HG03045 (cell line): Measurements from ENCODE around the gene DUSP22.
A peak's percentile ranks its signal among the peaks of the same experiment; 100 is the strongest.

Source experiments
- ATAC-seq: cut with Tn5 transposase; IDR thresholded peaks from one replicate; pipeline ENCODE4 v1.9.1; 2021; ENCODE audit warnings: mild to moderate bottlenecking, moderate library complexity; ENCODE audit not compliant: unreplicated experiment

Gene DUSP22

DNA sequence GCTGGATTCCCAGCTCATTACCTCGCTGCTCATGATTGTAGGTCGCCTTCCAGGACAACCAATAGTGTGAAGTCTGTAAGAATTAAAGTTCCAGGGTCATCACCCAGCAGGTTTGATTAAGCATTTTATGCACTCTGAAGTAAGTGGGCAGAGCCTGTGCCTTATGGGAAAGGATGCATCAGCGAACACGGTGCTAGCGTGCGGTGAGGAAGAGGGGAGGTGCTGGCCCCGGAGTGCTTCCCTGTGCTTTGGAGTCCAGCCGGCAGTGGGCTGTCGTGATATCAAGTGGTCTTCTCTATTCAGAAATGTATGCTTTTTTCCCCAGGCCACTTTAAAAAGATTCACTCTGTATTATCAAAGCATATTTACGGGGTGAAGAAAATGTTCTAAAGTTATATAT, 16.0 kb downstream of the DUSP22 start:
- ATAC-seq: no peak

DNA sequence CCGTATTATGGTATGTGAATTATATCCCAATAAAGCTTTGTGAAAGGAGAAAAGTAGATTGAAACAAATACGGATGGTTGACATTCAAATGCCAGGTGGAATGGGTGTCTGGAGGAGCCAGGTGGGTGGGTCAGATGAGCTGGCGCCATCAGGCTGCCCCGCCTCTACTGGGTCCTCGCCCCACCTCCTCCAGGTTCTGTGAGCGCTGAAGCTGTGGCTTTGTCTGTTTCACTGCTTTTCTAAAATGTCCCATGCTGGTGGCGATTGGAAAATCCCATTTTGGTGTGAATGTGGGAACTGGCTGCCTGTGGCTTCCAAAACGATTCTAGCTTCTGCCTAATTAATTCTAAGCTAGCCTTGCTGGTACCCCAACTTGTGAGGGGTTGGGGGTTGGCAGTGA, 16.5 kb downstream of the DUSP22 start:
- no peak for ATAC-seq

DNA sequence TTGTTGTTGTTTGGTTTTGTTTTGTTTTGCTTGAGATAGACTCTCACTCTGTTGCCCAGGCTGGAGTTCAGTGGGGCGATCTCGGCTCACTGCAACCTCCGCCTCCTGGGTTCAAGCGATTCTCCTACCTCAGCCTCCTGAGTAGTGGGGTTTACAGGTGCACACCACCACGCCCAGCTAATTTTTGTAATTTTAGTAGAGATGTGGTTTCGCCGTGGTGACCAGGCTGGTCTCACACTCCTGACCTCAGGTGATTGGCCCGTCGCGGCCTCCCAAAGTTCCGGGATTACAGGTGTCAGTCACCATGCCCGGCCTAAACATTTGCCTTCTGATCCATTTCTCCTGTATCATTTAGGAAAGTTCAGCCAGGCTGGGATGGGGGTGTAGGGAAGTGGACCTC, 17.7 kb downstream of the DUSP22 start:
- no peak for ATAC-seq

DNA sequence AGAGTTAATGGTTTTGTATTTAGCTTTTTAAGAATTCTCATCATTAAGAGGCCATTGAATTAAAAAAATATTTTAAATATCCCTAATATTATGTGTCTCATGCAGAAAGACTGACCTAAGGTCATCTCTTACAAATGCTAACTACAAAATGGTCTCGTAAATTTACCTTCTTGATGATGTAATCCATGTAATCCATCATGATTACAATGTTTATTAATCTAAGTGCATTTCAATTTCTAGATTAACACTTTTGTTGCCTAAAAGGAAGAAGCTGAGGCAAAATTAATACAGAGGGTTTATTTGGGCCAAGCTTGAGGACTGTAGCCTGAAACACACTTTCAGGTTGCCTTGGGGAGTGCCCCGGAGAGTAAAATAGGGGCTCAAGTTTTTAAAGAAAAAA, 18.4 kb downstream of the DUSP22 start:
- no peak for ATAC-seq

DNA sequence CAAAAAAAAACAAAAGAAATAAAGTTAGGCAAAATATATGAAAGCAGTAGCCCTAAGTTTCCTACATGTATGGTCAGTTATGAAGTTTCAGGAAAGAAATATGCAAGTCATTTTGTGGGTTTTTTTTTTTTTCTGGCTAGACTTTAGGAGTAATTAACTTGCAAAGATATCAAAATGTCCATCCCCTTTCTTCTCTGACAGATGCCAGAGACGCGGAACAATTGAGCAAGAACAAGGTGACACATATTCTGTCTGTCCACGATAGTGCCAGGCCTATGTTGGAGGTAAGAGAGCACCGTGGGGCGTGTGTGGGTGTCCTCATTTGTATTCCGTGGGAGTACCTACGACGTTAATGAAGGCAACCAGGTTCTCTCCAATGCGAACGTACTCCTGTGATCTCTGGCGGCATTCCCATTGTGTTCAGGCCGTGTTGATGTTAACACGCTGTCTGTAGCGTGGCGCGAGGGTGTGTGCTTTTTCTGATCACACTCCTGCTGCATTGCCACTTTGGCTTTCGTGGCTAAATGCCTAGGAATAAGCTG, 19.5 kb downstream of the DUSP22 start:
- no peak for ATAC-seq

DNA sequence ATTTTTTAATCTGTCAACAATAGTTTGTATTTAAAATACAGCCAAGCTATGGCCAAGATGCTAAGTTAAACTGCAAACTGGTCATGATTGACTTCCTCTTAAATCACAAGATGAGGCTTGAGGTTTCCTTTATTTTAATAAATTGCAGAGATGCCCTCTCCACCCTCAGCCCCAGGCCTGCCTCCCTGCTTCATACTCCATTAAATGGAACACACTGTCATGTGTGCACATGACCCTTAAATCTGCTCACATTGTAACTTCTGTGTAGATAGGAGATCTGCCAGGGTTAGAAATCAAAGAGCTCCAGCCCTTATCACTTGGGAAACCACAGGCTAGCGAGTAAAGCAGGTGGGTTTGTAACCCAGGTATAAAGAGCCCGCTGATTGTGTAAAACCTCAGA, 20.8 kb downstream of the DUSP22 start:
- ATAC-seq: no peak

DNA sequence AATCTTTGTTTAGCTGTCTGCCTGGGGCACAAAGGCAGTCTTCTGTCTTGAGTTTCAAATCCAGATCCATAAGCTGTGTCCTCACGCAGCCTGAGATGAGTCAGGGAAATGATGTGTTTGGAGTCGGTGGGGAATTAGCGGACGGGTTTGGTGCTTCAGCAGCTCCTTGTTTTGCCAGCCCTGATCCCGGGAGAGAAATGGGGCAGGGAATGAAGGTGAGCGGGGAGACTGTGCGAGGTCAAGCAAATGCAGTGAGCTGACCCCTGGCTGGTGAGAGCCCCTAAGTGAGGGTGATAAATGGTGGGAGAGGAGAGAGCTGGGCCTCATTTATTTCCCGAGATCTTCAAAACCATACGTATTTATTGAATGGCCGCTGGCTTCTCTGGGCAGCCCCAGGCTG, 21.6 kb downstream of the DUSP22 start:
- no peak for ATAC-seq

DNA sequence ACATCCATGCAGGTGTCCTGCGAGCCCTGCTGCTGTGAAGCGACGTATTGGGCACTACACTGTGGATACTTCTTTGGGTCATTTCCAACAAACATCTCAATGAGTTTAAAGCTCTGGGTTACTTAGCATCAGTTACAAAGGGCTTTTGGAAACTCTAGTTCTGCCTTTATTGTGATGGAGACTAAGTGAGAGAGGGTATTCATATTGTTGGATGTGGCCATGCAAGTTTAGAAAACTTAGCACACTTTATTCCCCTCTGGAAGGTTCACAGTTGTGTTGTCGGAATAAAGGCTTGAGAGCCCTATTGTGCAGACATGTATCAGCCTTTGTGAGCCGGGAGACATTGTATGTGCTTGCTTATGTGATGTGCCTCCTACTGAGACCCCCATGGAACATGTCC, 22.1 kb downstream of the DUSP22 start:
- no peak for ATAC-seq

DNA sequence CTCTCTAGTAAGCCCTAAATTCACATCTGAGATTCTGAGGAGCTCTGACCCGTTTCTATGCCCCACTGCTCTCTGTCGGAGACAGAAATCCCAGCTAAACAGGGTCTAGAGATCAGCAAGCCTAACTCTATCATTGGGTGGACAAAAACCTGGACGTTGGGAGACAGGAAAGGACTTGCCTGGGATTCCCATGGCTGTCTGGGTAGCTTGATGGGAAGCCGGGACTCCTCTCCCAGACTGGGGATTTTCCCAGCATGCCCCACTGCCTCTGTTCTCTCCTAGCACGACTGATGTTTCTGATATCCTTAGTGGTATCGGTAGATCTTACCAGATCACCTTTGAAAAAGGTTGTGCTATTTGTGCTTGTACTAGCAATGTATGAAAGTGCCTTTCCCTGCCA, 22.9 kb downstream of the DUSP22 start:
- no peak for ATAC-seq

DNA sequence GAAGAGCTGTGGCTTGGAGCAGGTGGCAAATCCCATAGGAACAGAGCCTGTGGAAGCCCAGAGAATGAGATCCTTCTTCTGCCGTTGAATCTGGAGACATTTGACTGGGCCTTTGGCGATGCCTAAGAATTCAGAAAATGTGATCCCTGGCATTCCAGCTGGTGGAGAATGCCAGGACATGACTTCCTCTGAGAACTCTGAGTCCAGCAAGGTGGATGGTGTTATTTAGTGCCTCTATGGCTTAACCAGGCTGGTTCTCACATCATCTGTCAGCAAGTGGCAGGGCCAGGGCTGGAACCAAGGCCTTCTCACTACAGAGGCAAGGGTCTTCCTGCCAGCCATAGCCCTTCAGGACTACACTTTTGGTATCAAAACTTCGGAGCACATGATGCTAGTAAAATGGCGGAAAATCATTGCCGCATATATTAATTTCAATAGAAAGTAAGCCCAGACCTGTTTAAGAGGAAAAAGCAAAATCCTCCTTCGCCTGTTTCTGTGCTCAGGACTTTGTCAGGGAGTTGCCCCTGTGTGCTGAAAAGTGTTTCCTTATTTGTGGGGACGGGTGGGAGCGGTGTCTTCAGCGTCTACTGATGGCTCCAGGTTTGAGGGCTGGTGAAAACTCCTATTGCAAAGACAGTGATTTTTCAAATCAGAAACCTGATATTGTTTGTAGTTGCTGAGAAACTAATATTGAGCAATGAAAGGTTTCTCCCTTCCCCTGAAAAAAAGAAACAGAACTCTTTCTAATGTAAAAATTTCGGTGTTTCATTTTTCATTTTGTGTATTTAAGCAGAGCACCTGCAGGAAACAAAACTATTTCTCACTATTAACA, 23.9 kb downstream of the DUSP22 start:
- no peak for ATAC-seq

DNA sequence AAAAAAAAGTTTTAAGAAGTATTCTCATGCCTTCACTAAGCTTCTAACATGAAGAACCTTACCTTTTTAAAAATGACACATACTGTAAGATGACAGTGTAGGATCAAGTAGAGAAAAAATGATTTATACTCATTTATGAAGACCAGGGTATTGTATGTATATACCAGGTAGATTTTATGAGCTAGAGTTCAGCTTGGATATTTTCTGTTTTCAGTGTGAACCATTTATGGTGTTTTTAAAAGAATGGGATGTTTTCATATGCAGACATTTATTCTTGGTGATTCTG, 24.4 kb downstream of the DUSP22 start:
- ATAC-seq: no peak

DNA sequence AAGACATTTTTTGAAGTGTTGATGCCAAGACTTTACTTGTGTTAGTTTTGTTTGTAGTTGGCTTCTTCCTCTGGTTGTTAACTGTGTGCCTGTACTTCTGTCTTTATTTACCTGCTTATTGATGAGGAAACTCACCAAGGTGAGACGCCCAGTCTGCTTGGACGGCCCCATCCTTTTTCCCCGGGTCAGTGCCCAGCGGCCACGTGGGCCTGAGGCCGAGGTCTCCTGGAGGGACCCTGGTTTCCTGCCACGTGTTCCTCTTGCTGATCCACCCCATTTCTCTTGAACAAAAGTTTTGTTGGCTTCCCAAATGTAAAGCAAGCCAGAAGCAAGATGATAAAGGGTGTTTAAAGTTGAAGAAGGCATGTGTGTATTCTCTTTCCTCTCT, 24.8 kb downstream of the DUSP22 start:
- no peak for ATAC-seq

DNA sequence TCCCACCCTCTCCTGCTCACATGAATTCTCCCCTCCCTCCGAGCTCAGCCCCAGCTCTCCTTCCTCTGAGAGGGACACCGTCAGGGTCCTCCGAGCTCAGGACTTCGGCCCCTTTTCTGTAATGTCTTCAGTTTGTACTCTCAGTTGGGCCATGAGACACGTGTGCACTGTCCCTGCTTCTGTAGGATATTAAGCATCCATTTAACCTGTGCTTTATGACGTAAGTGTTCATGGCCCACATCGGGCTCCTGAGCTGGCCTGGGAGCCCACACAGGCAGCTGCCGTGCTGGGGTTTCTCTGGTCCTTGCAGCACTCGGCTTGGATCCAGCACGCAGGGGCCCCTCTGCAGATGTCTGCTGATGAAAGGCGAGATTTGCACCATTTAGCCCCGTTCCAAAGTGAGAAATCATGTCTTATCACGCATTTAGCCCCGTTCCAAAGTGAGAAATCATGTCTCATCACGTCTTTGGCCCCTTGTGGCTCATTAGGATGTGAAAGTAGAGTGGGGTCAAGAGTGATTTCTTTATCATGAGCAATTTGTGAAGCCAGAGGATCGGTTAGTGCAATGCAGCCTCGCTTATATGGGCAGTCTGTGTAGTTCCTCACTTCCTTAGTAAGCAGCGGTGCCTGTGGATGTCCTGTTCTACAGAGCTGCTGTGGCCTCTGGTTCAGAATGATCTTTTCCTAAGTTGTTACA, 25.3 kb downstream of the DUSP22 start:
- peak; percentile 21 for ATAC-seq

DNA sequence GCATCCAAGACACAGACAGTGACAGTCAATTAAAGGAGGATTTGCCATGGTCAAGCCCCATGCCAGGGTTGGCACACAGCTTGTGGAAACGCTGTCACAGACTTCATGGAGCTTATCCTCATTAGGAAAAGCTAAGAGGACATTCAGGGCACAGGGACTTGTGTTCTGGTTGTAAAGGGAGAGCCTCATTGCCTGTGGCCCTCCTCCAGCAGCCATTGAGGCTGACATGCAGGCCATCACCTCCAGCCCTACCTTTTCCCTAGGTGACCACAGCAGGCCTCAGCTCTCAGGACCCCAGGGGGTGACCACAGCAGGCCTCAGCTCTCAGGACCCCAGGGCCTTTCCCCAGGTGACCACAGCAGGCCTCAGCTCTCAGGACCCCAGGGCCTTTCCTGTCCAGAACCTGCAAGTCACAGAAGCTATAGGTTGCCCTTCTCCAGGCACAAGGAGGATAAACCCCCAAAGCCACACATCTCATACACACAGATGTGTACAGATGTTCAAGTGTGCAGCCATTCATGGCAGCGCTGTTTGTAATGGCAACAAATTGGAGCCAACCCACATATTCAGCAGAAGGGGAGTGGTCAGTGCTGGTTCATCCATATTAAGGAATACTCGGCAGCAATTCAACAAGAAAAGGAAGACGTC, 26.1 kb downstream of the DUSP22 start:
- ATAC-seq: no peak

DNA sequence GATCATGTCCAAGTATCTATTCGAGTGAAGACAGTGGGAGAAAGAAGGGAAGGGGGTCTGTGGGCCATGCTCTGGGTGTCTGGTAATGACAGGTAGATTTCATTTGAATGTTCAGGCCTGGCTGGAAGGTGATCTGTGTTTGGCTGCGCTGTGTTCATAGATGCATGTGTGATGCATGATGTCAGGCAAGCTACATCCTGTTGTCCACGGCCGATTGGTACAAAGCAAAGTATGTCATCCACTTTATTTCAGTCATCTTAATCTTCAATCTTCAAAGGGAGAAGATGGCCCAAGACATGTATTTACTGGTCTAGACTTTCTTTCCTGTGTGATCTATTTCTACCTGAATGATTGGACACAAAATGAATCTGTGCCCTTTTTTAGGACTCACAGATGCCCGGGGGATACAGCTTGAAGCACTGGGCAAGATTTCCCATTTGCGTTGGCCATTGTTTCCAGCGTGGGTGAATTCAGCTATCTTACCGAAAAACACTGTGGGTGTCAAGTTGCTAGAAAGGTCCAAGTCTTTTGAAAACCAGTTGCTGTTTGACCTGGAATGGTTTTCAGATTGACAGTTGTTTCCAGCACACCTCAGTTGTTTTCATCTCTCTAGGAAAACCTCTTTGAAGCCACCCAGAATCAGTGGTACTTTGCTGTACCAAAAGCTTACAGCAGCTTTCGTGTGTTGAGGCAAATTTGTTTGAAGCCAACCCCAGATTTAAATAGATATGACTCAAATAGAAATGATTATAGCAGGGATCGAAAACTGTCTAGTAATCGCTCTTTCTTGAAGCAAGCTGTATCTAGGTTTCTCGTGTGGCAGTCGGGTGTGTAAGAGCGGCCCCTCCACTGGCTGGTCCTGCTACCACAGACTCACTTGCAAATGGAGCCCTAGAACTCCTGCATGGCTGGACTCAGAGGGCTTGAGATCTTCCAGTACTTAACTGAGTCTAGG, 27.2 kb downstream of the DUSP22 start:
- peak; percentile 43 for ATAC-seq

DNA sequence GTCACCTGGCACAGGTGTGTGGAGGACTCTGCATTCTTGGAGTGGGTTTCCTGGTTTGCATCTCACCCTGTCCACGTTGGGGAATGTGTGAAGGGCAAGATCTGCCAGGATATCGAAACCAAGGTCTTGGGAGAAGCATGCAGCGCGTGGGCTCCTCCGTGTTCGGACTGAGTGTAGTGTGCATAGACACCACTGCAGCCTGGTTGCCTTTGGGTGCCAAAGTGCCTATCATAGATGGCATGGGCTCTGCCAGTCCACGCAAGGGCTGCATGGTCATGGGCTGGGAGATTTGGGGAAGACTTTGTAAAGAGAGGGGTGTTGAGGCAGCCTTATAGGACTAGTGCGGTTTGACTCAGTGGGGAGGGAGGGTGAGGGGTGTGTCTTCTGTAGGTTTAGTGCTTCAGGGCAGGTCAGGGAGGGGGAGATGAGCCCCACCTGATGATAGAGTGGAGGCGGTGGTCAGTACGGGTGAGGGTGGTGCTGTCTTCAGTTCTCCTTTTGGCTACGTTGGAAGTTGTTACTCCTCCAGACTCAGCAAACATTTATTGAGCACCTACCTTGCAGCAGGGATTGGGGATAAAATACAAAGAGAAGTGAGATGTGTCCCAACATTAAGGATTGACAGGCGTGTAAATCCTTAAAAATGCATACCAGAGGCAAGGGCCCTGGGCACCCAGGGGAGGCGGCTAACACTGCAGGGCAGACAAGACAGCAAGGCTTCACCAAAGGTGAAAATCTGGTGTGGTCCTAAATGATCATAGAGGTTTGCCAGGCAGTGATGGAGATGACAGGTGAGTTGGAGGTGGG, 28.3 kb downstream of the DUSP22 start:
- ATAC-seq: no peak

DNA sequence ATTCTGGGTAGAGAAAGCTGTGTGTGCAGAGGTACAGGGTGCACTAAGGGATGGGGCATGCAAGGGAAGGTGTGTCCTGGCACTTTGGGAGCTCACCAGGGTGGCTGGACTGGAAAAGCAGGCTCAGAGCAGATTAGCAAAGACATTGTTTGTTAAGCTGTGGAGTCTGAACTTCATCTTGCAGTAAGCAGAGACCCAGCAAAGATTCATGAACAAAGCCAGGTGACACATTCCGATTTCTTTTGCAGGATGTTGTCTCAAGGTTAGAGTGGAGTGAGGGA, 28.8 kb downstream of the DUSP22 start:
- no peak for ATAC-seq

DNA sequence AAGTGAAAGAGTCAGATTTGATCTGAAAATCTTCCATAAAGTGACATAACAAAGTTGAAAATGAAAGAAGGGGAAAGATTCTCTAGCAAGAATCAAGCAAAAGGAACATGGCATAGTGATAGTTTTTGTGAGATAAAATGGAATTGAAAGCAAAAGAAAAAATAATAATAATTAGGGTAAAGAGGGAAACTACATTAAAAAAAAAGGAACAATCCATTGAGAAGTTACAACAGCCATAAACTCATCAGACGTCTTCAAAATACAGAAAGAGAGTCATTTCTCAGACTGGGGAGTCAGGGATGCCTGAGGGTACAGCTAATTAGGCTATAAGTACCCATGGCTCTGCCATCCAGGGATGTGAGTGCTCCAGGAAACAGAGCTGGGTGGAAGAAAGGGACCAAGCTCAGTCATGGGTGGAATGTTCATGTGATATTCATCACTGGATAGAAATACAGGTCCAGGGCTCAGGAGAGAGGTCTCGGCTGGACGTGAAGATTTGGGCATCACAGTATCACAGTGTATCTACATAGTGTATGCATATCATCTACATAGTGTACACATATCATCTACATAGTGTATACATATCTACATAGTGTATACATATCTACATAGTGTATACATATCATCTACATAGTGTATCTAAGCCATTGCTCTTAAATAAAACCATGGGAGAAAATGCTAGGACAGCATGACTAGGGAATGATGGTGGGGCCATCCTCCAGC, 29.4 kb downstream of the DUSP22 start:
- no peak for ATAC-seq

DNA sequence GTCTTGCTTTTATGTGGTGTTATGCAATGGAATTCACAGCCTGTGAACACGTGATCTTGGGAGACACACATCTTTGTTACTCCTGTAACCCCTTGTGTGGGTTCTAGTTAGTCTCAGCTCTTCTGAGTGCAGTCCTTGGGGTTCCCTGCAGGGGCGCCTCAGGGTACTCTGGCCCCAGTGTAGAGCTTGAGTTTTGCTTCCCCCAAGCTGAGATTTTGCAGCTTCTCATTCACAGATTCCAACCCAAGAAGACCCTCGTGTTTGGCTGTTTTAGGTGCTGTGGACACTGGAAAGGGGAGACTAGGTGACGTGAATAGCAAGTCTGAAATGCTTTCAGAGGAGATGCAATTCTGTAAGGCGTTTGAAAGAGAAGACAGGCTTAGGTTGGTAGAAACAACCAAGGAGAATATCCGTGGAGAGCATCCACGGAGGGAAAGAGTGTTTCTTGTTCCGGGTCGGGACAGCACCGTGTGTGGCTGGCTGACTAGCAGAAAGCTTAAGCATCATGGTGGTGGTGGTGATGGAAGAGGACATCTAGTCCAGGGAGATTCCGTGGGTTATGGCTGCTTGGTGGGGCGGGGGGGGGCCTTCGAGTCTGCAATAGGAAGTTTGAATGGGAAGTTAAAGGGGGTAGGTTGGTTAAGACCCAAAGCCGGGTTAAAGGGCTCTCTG, 30.1 kb downstream of the DUSP22 start:
- no peak for ATAC-seq
